HL-60 (cell line): ENCODE data around the gene AGBL4.

ENCODE experiments used
- DNase-seq, 2 experiments: peaks; one replicate each; pipeline ENCODE4 v3.0.0-alpha.2; 2010 to 2020; ENCODE audit warnings: low read depth in 1 of 2, low spot score in 1 of 2
- H3K27ac ChIP-seq: fragments of 250-450 bp; sonication (Bioruptor Pico); replicated peaks from 2 replicates; pipeline ENCODE4 v1.5.1; 2020; ENCODE audit warnings: mild to moderate bottlenecking, moderate library complexity
- H3K27me3 ChIP-seq: fragments of 250-450 bp; sonication (Bioruptor Pico); 2 replicates; pipeline ENCODE4 v1.5.1; 2021; ENCODE audit warnings: mild to moderate bottlenecking, moderate library complexity; ENCODE audit not compliant: insufficient read depth, poor library complexity, severe bottlenecking
- H3K4me3 ChIP-seq: replicated peaks from 2 replicates; pipeline ENCODE4 v1.5.1; 2011; ENCODE audit warnings: mild to moderate bottlenecking, control low read depth, low read length; ENCODE audit not compliant: insufficient read depth
- CTCF ChIP-seq: IDR thresholded peaks from one replicate; pipeline ENCODE4 v1.5.1; 2011; ENCODE audit warnings: low read length, control low read depth, inconsistent platforms; ENCODE audit not compliant: insufficient read depth
- GABPA ChIP-seq: IDR thresholded peaks from 2 replicates; pipeline ENCODE4 v1.6.1; 2012; ENCODE audit warnings: low read depth
- POLR2AphosphoS5 ChIP-seq: IDR thresholded peaks from 2 replicates; pipeline ENCODE4 v1.6.1; 2012; ENCODE audit warnings: low read depth
- SPI1 ChIP-seq: IDR thresholded peaks from 2 replicates; pipeline ENCODE4 v1.6.1; 2012; ENCODE audit warnings: low read depth, mild to moderate bottlenecking, borderline replicate concordance
- TF ChIP-seq, protein P1 (sequence below): IDR thresholded peaks from 2 replicates; pipeline ENCODE4 v1.6.1; 2012; ENCODE audit warnings: low read depth; ENCODE audit not compliant: insufficient replicate concordance

Gene AGBL4

DNA sequence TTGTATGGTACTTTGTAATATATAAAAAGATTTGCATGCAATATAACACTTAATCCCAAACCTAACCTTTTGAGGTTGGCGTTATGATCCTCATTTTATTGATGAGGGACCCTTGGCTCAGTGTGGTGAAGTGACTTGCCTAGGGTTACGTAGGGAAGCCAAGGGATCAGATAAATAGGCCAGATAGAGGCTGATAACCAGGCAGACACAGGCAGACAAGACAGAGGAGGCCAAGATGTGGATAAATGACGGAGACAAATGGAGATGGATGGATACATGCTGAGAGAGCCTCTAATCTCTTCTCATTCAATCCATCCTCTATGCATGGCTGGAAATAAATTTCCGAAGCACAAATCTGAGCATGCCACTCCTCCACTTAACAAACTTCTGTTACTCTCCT lies 1414.9 kb downstream of the AGBL4 start:
- no peak overlapping the region for H3K27ac ChIP-seq

DNA sequence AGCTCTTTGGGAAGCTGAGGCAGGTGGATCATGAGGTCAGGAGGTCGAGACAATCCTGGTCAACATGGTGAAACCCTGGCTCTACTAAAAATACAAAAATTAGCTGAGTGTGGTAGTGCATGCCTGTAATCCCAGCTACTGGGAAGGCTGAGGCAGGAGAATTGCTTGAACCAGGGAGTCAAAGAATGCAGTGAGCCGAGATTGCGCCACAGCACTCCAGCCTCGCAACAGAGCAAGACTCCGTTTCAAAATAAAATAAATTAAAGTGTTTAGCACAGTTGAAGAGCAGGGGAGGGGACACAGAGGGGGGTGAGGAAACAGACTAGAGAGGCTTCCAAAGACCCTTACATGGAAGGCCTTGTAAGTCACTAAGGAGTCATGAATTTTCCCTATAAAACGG lies 1420.5 kb downstream of the AGBL4 start:
- DNase-seq, result no peak
- Histone ChIP-seq H3K4me3 (no peak overlapping the region), H3K27ac (no peak overlapping the region), H3K27me3 (no peaks in the 10 kb centered on the region)
- no peak for TF ChIP-seq GABPA
- no peak for TF ChIP-seq CTCF
- TF ChIP-seq, protein P1, sequence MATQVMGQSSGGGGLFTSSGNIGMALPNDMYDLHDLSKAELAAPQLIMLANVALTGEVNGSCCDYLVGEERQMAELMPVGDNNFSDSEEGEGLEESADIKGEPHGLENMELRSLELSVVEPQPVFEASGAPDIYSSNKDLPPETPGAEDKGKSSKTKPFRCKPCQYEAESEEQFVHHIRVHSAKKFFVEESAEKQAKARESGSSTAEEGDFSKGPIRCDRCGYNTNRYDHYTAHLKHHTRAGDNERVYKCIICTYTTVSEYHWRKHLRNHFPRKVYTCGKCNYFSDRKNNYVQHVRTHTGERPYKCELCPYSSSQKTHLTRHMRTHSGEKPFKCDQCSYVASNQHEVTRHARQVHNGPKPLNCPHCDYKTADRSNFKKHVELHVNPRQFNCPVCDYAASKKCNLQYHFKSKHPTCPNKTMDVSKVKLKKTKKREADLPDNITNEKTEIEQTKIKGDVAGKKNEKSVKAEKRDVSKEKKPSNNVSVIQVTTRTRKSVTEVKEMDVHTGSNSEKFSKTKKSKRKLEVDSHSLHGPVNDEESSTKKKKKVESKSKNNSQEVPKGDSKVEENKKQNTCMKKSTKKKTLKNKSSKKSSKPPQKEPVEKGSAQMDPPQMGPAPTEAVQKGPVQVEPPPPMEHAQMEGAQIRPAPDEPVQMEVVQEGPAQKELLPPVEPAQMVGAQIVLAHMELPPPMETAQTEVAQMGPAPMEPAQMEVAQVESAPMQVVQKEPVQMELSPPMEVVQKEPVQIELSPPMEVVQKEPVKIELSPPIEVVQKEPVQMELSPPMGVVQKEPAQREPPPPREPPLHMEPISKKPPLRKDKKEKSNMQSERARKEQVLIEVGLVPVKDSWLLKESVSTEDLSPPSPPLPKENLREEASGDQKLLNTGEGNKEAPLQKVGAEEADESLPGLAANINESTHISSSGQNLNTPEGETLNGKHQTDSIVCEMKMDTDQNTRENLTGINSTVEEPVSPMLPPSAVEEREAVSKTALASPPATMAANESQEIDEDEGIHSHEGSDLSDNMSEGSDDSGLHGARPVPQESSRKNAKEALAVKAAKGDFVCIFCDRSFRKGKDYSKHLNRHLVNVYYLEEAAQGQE, result no peak
- no peak for TF ChIP-seq POLR2AphosphoS5
- TF ChIP-seq SPI1, result no peak

More for the DNA sequence above, 1414.9 kb downstream of the AGBL4 start:
- DNase-seq, result no peak
- H3K4me3 ChIP-seq, result no peak overlapping the region
- H3K27me3 ChIP-seq, result no peaks in the 10 kb centered on the region
- TF ChIP-seq SPI1 (no peak), POLR2AphosphoS5 (no peak), GABPA (no peak), CTCF (no peak)
- TF ChIP-seq, protein P1, result no peak

DNA sequence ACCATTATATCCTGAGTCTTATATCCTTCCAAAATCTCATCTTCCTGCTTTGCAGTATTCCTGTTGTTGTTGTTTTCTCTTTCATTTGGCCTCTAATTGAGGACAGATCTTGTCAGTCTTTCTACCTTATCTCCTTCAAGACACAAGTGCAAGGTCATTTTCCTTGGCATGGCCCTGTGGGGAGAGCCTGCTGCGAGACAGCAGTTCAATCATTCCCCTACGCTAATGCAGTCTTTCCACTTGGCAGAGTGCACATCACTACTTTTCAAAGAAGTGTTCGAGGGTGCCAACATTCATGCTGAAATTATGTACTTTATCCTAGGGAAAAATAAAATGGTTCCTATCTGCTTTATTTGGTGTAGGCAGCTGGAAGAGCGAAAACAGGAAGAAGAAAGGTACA lies 1421.4 kb downstream of the AGBL4 start:
- DNase-seq, result no peak
- TF ChIP-seq, protein P1, result no peak
- TF ChIP-seq SPI1, result no peak
- TF ChIP-seq POLR2AphosphoS5, result no peak
- no peak for TF ChIP-seq CTCF
- TF ChIP-seq GABPA, result no peak

More for the DNA sequence above, 1421.4 kb downstream of the AGBL4 start:
- Histone ChIP-seq H3K4me3 (no peak overlapping the region), H3K27me3 (no peaks in the 10 kb centered on the region), H3K27ac (no peak overlapping the region)
